IPS DF 4.7 (cell line): ENCODE results near the gene SDK2.
A peak's percentile ranks its signal among the peaks of the same experiment; 100 is the strongest.

Experiments
- DNase-seq: peaks from one replicate; pipeline ENCODE4 v3.0.0-alpha.2; 2013; ENCODE audit warnings: low spot score; ENCODE audit errors: extremely low read depth

SDK2 gene

GRCh38 chr17:73429440-73430164 lies 214.6 kb downstream of the SDK2 start:
- peak; percentile 41 for DNase-seq

- DNase-seq, result no peak
Measured at GRCh38 chr17:73427198-73427597, 217.0 kb downstream of the SDK2 start.

GRCh38 chr17:73424571-73424970 lies 219.7 kb downstream of the SDK2 start:
- DNase-seq, result no peak

GRCh38 chr17:73423806-73424205 lies 220.4 kb downstream of the SDK2 start:
- DNase-seq, result no peak

GRCh38 chr17:73423159-73423715 lies 221.0 kb downstream of the SDK2 start:
- DNase-seq, result no peak

GRCh38 chr17:73422121-73422520 lies 222.1 kb downstream of the SDK2 start:
- DNase-seq, result no peak

- DNase-seq, result peak; percentile 7
Measured at GRCh38 chr17:73420897-73421296, 223.3 kb downstream of the SDK2 start.

GRCh38 chr17:73419881-73420280 lies 224.4 kb downstream of the SDK2 start:
- no peak for DNase-seq

- DNase-seq, result no peak
Measured at GRCh38 chr17:73419051-73419450, 225.2 kb downstream of the SDK2 start.

GRCh38 chr17:73415782-73416181 lies 228.5 kb downstream of the SDK2 start:
- no peak for DNase-seq

GRCh38 chr17:73414171-73414955 lies 229.9 kb downstream of the SDK2 start:
- DNase-seq, result no peak

- no peak for DNase-seq
Measured at GRCh38 chr17:73412914-73413313, 231.3 kb downstream of the SDK2 start.

- no peak for DNase-seq
Measured at GRCh38 chr17:73411313-73411747, 232.9 kb downstream of the SDK2 start.

- DNase-seq, result no peak
Measured at GRCh38 chr17:73410586-73411312, 233.5 kb downstream of the SDK2 start.

- DNase-seq, result no peak
Measured at GRCh38 chr17:73404246-73404645, 240.0 kb downstream of the SDK2 start.

GRCh38 chr17:73402466-73402865 lies 241.8 kb downstream of the SDK2 start:
- DNase-seq, result no peak

- DNase-seq, result no peak
Measured at GRCh38 chr17:73401911-73402310, 242.3 kb downstream of the SDK2 start.

GRCh38 chr17:73400915-73401545 lies 243.2 kb downstream of the SDK2 start:
- DNase-seq, result no peak

GRCh38 chr17:73399056-73399455 lies 245.2 kb downstream of the SDK2 start:
- DNase-seq, result no peak

- no peak for DNase-seq
Measured at GRCh38 chr17:73397856-73398540, 246.2 kb downstream of the SDK2 start.
